Suprapubic skin (tissue), 3 donors: ENCODE data around the gene CEP131.

ENCODE experiments used
- EP300 ChIP-seq: sonication (generic); formaldehyde crosslinking; IDR thresholded peaks from one replicate; pipeline ENCODE4 v1.6.1; 2017; ENCODE audit warnings: antibody characterized with exemption
- POLR2A ChIP-seq, 2 donors: fragments of 450-650 bp; IDR thresholded peaks; one replicate each; pipeline ENCODE4 v1.6.1; 2017; ENCODE audit warnings: antibody characterized with exemption in 2 of 2, mild to moderate bottlenecking in 2 of 2, moderate library complexity in 2 of 2
- TF ChIP-seq, protein P1 (sequence below), 2 donors: fragments of 200-600 bp in 1 of 2; fragments of 450-650 bp in 1 of 2; sonication (generic) in 1 of 2; IDR thresholded peaks; one replicate each; pipeline ENCODE4 v1.5.1; 2016 to 2019; ENCODE audit warnings: antibody characterized with exemption in 2 of 2, mild to moderate bottlenecking in 1 of 2, moderate library complexity in 1 of 2

DNA sequence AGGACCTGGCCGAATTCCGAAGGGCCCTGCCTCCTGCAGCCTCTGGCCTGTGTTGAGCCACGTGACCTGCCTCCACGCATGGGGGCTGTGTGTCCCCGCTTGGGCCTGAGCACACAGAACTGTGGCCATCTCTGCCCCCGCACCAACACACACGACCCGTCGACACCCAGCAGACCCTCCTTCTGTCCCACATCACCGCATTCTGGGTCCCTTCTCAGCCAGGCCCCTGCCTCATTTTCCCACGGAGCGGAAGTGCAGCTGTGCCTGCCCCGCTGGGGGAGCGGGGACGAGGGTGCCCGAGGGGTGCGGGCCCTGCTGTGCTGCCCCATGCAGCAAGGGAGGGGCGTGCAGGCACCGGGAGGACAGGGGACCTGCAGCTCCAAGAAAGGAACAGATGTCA is 34.8 kb upstream of the CEP131 start:
- no peak for TF ChIP-seq EP300
- no peak for TF ChIP-seq POLR2A (IDR thresholded peaks at IDR 0.05)
- TF ChIP-seq, protein P1, sequence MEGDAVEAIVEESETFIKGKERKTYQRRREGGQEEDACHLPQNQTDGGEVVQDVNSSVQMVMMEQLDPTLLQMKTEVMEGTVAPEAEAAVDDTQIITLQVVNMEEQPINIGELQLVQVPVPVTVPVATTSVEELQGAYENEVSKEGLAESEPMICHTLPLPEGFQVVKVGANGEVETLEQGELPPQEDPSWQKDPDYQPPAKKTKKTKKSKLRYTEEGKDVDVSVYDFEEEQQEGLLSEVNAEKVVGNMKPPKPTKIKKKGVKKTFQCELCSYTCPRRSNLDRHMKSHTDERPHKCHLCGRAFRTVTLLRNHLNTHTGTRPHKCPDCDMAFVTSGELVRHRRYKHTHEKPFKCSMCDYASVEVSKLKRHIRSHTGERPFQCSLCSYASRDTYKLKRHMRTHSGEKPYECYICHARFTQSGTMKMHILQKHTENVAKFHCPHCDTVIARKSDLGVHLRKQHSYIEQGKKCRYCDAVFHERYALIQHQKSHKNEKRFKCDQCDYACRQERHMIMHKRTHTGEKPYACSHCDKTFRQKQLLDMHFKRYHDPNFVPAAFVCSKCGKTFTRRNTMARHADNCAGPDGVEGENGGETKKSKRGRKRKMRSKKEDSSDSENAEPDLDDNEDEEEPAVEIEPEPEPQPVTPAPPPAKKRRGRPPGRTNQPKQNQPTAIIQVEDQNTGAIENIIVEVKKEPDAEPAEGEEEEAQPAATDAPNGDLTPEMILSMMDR (IDR thresholded peaks at IDR 0.05), result no peak
